A549 (cell line): ENCODE results near the gene OPA3. TPM values are rescaled to one million over a fixed set of nuclear protein-coding genes. Genes with fewer than 3 reads are reported as not detected.

ENCODE experiments used
- ATAC-seq, 2 experiments: fragments of 200-7000 bp in 1 of 2; fragments of >200 bp in 1 of 2; cut with Nextera tagmentation in 1 of 2; cut with Tn5 transposase in 1 of 2; 3 replicates each; pipeline versions ENCODE4 v1.8.0 to v1.9.1; 2018 to 2020; ENCODE audit warnings: mild to moderate bottlenecking in 1 of 2, moderate library complexity in 1 of 2
- CTCF ChIA-PET: fragments of 300-600 bp; sonication (Branson Sonifier 250); formaldehyde crosslinking; extraction: SDS; loops from one replicate; lab custom pipeline; 2021; ENCODE audit warnings: antibody characterized with exemption, inconsistent platforms; lab: Yijun Ruan, JAX
- POLR2A ChIA-PET: fragments of 350-600 bp; formaldehyde crosslinking; extraction: SDS; loops from one replicate; lab custom pipeline; 2021; ENCODE audit warnings: antibody characterized with exemption, inconsistent platforms; lab: Yijun Ruan, JAX
- DNase-seq, 2 experiments: peaks; one replicate each; pipeline versions ENCODE4 v3.0.0 to v3.0.0-alpha.2; 2011 to 2016; ENCODE audit warnings: low read depth in 1 of 2, low spot score in 1 of 2
- FAIRE-seq: peaks from 2 replicates; lab custom pipeline; 2011; peaks lifted over from hg19 to GRCh38; lab: Jason Lieb, UNC
- H3K27ac ChIP-seq, 2 experiments: fragments of >200 bp; sonication (Bioruptor Twin); formaldehyde crosslinking; 3 replicates each; pipeline ENCODE4 v1.5.1; 2016 to 2017
- H3K4me1 ChIP-seq: fragments of >200 bp; sonication (Bioruptor Twin); formaldehyde crosslinking; 3 replicates; pipeline ENCODE4 v1.6.1; 2016
- H3K4me2 ChIP-seq: fragments of >200 bp; sonication (Bioruptor Twin); formaldehyde crosslinking; 3 replicates; pipeline ENCODE4 v1.6.1; 2016
- H3K4me3 ChIP-seq: fragments of >200 bp; sonication (Bioruptor Twin); formaldehyde crosslinking; 3 replicates; pipeline ENCODE4 v1.5.1; 2016
- H3K9me3 ChIP-seq: fragments of >200 bp; sonication (Bioruptor Twin); formaldehyde crosslinking; 3 replicates; pipeline ENCODE4 v1.6.1; 2016
- CHD2 ChIP-seq: fragments of 150-350 bp; IDR thresholded peaks from 2 replicates; pipeline ENCODE4 v1.6.1; 2014; ENCODE audit warnings: low read length; ENCODE audit not compliant: partially characterized antibody
- CHD4 ChIP-seq: fragments of 200-600 bp; sonication (generic); IDR thresholded peaks from 2 replicates; pipeline ENCODE4 v1.6.1; 2016; ENCODE audit warnings: antibody characterized with exemption, mild to moderate bottlenecking, borderline replicate concordance
- CTCF ChIP-seq: fragments of >200 bp; sonication (Bioruptor Twin); formaldehyde crosslinking; IDR thresholded peaks from 3 replicates; pipeline ENCODE4 v1.5.1; 2016
- EHF ChIP-seq: fragments of 250-450 bp; sonication (Bioruptor Pico); IDR thresholded peaks from 2 replicates; pipeline ENCODE4 v1.5.0; 2020; ENCODE audit warnings: mild to moderate bottlenecking
- FOXS1 ChIP-seq: fragments of 250-450 bp; sonication (Bioruptor Pico); IDR thresholded peaks from 2 replicates; pipeline ENCODE4 v1.5.0; 2020; ENCODE audit warnings: mild to moderate bottlenecking, moderate library complexity
- GATA3 ChIP-seq: IDR thresholded peaks from 2 replicates; pipeline ENCODE4 v1.6.1; 2012; ENCODE audit warnings: borderline replicate concordance
- HDAC2 ChIP-seq: fragments of 200-600 bp; sonication (generic); IDR thresholded peaks from 2 replicates; pipeline ENCODE4 v1.6.1; 2016
- HOXB5 ChIP-seq: fragments of 250-450 bp; sonication (Bioruptor Pico); IDR thresholded peaks from 2 replicates; pipeline ENCODE4 v1.5.0; 2020; ENCODE audit warnings: mild to moderate bottlenecking, moderate library complexity
- MAFK ChIP-seq: fragments of 450-650 bp; IDR thresholded peaks from 2 replicates; pipeline ENCODE4 v1.6.1; 2014; ENCODE audit not compliant: partially characterized antibody
- MAZ ChIP-seq: fragments of 150-350 bp; IDR thresholded peaks from 2 replicates; pipeline ENCODE4 v1.6.1; 2014; ENCODE audit warnings: antibody characterized with exemption, low read depth, low read length, borderline replicate concordance
- MYC ChIP-seq: IDR thresholded peaks from 2 replicates; pipeline ENCODE4 v1.6.1; 2012; ENCODE audit warnings: mild to moderate bottlenecking, inconsistent platforms, low read length, improper control_type of control experiment, borderline replicate concordance
- NFE2L2 ChIP-seq: fragments of 150-350 bp; conservative IDR thresholded peaks from 2 replicates; pipeline ENCODE4 v1.6.1; 2014; ENCODE audit warnings: low read length
- NPAS2 ChIP-seq: fragments of 250-450 bp; sonication (Bioruptor Pico); IDR thresholded peaks from 2 replicates; pipeline ENCODE4 v1.8.0; 2022; ENCODE audit warnings: mild to moderate bottlenecking, moderate library complexity, borderline replicate concordance
- RAD21 ChIP-seq, 2 experiments: fragments of >200 bp in 1 of 2; sonication (Bioruptor Twin) in 1 of 2; formaldehyde crosslinking in 1 of 2; IDR thresholded peaks in 1 of 2; conservative IDR thresholded peaks in 1 of 2; 2 replicates in 1 of 2; 3 replicates in 1 of 2; pipeline ENCODE4 v1.6.1; 2012 to 2018; ENCODE audit warnings: inconsistent platforms in 1 of 2
- RCOR1 ChIP-seq: fragments of 150-350 bp; IDR thresholded peaks from 2 replicates; pipeline ENCODE4 v1.6.1; 2014; ENCODE audit warnings: antibody characterized with exemption, low read length, low read depth
- SMC3 ChIP-seq: fragments of >200 bp; sonication (Bioruptor Twin); formaldehyde crosslinking; IDR thresholded peaks from 3 replicates; pipeline ENCODE4 v1.6.1; 2018; ENCODE audit warnings: inconsistent platforms
- ZC3H11A ChIP-seq: fragments of 450-650 bp; IDR thresholded peaks from 2 replicates; pipeline ENCODE4 v1.6.1; 2014; ENCODE audit warnings: antibody characterized with exemption, mild to moderate bottlenecking
- ZSCAN20 ChIP-seq: fragments of 250-450 bp; sonication (Bioruptor Pico); IDR thresholded peaks from 2 replicates; pipeline ENCODE4 v1.8.0; 2022; ENCODE audit warnings: mild to moderate bottlenecking, moderate library complexity
- WGBS: methylation state at CpG from one replicate; pipeline ENCODE4 v1.1.6; 2017; ENCODE audit errors: missing lambda C conversion rate; 5-methylcytosine and 5-hydroxymethylcytosine counted together
- polyA plus RNA-seq, 4 experiments: library from polyadenylated mRNA; depleted of rRNA in 3 of 4; stranded (reverse); fragments of >200 nt; fragmentation: RNase III in 1 of 4; extraction: RNeasy Plus Mini Kit Qiagen cat#74134 plus additional on column Dnase treatment in 1 of 4; gene quantifications; 2 replicates in 3 of 4; 3 replicates in 1 of 4; pipeline ENCODE4 v1.2.3, GENCODE V29; 2011 to 2017
- TF ChIP-seq, protein P1 (sequence below): IDR thresholded peaks from 2 replicates; pipeline ENCODE4 v1.6.1; 2012; ENCODE audit warnings: low read depth, borderline replicate concordance

OPA3 gene
- polyA plus RNA-seq, 2 of the 4 experiments (the other 2 are of a cell fraction): 15.6 to 21.8 TPM

GRCh38 chr19:45601115-45601514 lies 16.5 kb upstream of the OPA3 start:
- 55% methylated on average over 10 of the region's 10 CpGs for WGBS
- Histone ChIP-seq H3K9me3 (no peaks in the 10 kb centered on the region), H3K4me3 (no peak overlapping the region), H3K4me1 (peaks cover 23% of the 10 kb centered on the region), H3K27ac (no peak overlapping the region; a peak in 1 of 6 replicates), H3K4me2 (no peak overlapping the region; the same call in 2 of the 3 replicates)
- DNase-seq (no peak), ATAC-seq (no peak), FAIRE-seq (no peak)
- CTCF ChIA-PET: interaction anchor here (0.6 to 3.0 kb wide), 5 partner anchors 10 to 41 kb away, joined by 3 to 36 read pairs (median 3); no protein-coding TSS in a partner anchor
- TF ChIP-seq ZC3H11A (no peak), GATA3 (no peak), MAFK (no peak)
- POLR2A ChIA-PET: interaction anchor here (1.3 kb wide), 1 partner anchor 13 kb away, joined by 3 read pairs; no protein-coding TSS in a partner anchor

GRCh38 chr19:45600340-45600885 lies 15.8 kb upstream of the OPA3 start:
- FAIRE-seq (no peak), ATAC-seq (no peak), DNase-seq (no peak)
- peaks cover 23% of the 10 kb centered on the region for H3K4me1 ChIP-seq
- ChIA-PET POLR2A (interaction anchor here (1.3 kb wide), 1 partner anchor 14 kb away, joined by 3 read pairs; no protein-coding TSS in a partner anchor), CTCF (interaction anchor here (0.8 to 3.0 kb wide), 6 partner anchors 9 to 161 kb away, joined by 3 to 36 read pairs (median 4); no protein-coding TSS in a partner anchor)
- H3K9me3 ChIP-seq: no peaks in the 10 kb centered on the region
- no peak overlapping the region for H3K4me2 ChIP-seq
- no peak for TF ChIP-seq EHF
- no peak for TF ChIP-seq MAZ
- TF ChIP-seq RAD21 (conservative IDR thresholded peaks at IDR 0.05 in 1 of 2, IDR thresholded peaks at IDR 0.05 in 1 of 2): no peak
- no peak for TF ChIP-seq HOXB5 (CRISPR knock-in tag)
- TF ChIP-seq CHD2: no peak
- TF ChIP-seq NPAS2 (CRISPR knock-in tag): no peak
- no peak for TF ChIP-seq CTCF
- no peak for TF ChIP-seq HDAC2
- WGBS: 75% methylated on average over 5 of the region's 5 CpGs
- no peak overlapping the region for H3K27ac ChIP-seq
- H3K4me3 ChIP-seq: no peak overlapping the region

- 49% methylated on average over 10 of the region's 13 CpGs for WGBS
- Histone ChIP-seq H3K4me2 (no peak overlapping the region), H3K9me3 (no peaks in the 10 kb centered on the region), H3K4me1 (peaks cover 23% of the 10 kb centered on the region), H3K27ac (no peak overlapping the region; a peak in 1 of 6 replicates), H3K4me3 (no peak overlapping the region)
- no peak for TF ChIP-seq SMC3
- TF ChIP-seq NFE2L2: no peak
- no peak for TF ChIP-seq MYC
- TF ChIP-seq FOXS1 (CRISPR knock-in tag): no peak
- no peak for TF ChIP-seq HOXB5 (CRISPR knock-in tag)
- no peak for TF ChIP-seq RCOR1
- TF ChIP-seq CHD4: no peak
- no peak for TF ChIP-seq MAFK
- no peak for TF ChIP-seq HDAC2
- TF ChIP-seq, protein P1, sequence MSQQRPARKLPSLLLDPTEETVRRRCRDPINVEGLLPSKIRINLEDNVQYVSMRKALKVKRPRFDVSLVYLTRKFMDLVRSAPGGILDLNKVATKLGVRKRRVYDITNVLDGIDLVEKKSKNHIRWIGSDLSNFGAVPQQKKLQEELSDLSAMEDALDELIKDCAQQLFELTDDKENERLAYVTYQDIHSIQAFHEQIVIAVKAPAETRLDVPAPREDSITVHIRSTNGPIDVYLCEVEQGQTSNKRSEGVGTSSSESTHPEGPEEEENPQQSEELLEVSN: no peak
- TF ChIP-seq ZSCAN20 (CRISPR knock-in tag): no peak
- TF ChIP-seq NPAS2 (CRISPR knock-in tag): no peak
- ChIA-PET CTCF (interaction anchor here (0.6 to 7.4 kb wide), 7 partner anchors 8 to 218 kb away, joined by 3 to 52 read pairs (median 6); no protein-coding TSS in a partner anchor), POLR2A (no interaction called here)
- FAIRE-seq (no peak), DNase-seq (no peak), ATAC-seq (no peak)
Observed at GRCh38 chr19:45599286-45599685, 14.7 kb upstream of the OPA3 start.
